Measurements from ENCODE around the gene LHX6. TPM values are rescaled to one million over a fixed set of nuclear protein-coding genes. Genes with fewer than 3 reads are reported as not detected.

LHX6 gene
- polyA plus RNA-seq, 1 donor from 2014 or later, result 0.14 TPM

DNA sequence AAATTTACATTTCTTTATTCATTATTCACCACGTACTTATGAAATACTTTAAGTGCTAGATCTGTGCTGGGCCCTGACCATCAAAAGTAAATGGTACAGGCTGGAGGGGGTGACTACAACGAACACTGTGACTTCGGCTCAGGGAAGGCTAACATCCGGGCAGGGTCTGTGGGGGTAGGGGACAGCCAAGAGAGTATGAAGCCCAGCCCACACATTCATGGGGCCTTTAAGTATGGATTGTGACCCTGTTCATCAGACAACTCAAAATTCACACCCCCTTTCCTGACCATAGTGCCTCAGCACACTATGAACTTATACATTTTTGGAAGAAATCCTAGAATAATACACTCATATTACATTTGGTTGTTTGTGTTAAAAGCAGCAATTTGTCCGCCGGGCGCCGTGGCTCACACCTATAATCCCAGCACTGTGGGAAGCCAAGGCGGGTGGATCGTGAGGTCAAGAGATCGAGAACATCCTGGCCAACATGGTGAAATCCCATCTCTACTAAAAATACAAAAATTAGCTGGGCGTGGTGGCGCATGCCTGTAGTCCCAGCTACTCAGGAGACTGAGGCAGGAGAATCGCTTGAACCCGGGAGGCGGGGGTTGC, 35.7 kb downstream of the LHX6 start:
- H3K36me3 ChIP-seq (ENCODE audit: insufficient read depth, low read length), result no peaks in the 10 kb centered on the region
- no peak overlapping the region for H3K4me2 ChIP-seq (ENCODE audit: low read length)
- no peak overlapping the region for H3K9ac ChIP-seq (ENCODE audit: low read length)
- H2AFZ ChIP-seq (ENCODE audit: low read depth, low read length), result no peak overlapping the region
- H3F3A ChIP-seq (ENCODE audit: insufficient read depth, low read length, poor library complexity, severe bottlenecking), result no peaks in the 10 kb centered on the region
- H3K9me2 ChIP-seq (ENCODE audit: insufficient read depth, low read length), result no peaks in the 10 kb centered on the region
- no peak overlapping the region for H3K27ac ChIP-seq (ENCODE audit: low read length)
- H3K4me3 ChIP-seq (ENCODE audit: low read length), result no peak overlapping the region
- no peaks in the 10 kb centered on the region for H4K20me1 ChIP-seq (ENCODE audit: insufficient read depth)
- TF ChIP-seq MXI1 (conservative IDR thresholded peaks at IDR 0.05; ENCODE audit: poor library complexity, severe bottlenecking), result no peak
- no peak for TF ChIP-seq RAD21 (conservative IDR thresholded peaks at IDR 0.05)
- TF ChIP-seq REST (IDR thresholded peaks at IDR 0.05; ENCODE audit: borderline replicate concordance), result no peak
- TF ChIP-seq EZH2 (IDR thresholded peaks at IDR 0.05; ENCODE audit: borderline replicate concordance, insufficient read depth, low read length, poor library complexity, severe bottlenecking), result no peak
- TF ChIP-seq TAF1 (IDR thresholded peaks at IDR 0.05; ENCODE audit: low read depth), result no peak
- no peak for TF ChIP-seq POLR2AphosphoS5 (IDR thresholded peaks at IDR 0.05)
- TF ChIP-seq EP300 (conservative IDR thresholded peaks at IDR 0.05; ENCODE audit: poor library complexity, severe bottlenecking), result no peak
- no peak for TF ChIP-seq CTCF (IDR thresholded peaks at IDR 0.05; ENCODE audit: poor library complexity, severe bottlenecking)
- TF ChIP-seq SMC3 (conservative IDR thresholded peaks at IDR 0.05; ENCODE audit: poor library complexity), result no peak
- no peaks in the 10 kb centered on the region for H3K79me2 ChIP-seq (replicated peaks; ENCODE audit: insufficient read depth, low read length)
- H3K27me3 ChIP-seq (ENCODE audit: insufficient read depth, low read depth, low read length), result no peaks in the 10 kb centered on the region
- no peaks in the 10 kb centered on the region for H3K9me3 ChIP-seq (ENCODE audit: low read length)

- H2AFZ ChIP-seq (ENCODE audit: low read depth, low read length), result no peak overlapping the region
- no peak overlapping the region for H3K4me3 ChIP-seq (ENCODE audit: low read length)
- H3K9ac ChIP-seq (ENCODE audit: low read length), result no peak overlapping the region
- H3K79me2 ChIP-seq (replicated peaks; ENCODE audit: insufficient read depth, low read length), result no peaks in the 10 kb centered on the region
- no peaks in the 10 kb centered on the region for H3K9me2 ChIP-seq (ENCODE audit: insufficient read depth, low read length)
- H3K9me3 ChIP-seq (ENCODE audit: low read length), result no peaks in the 10 kb centered on the region
- H3K27ac ChIP-seq (ENCODE audit: low read length), result no peak overlapping the region
- TF ChIP-seq REST (IDR thresholded peaks at IDR 0.05; ENCODE audit: borderline replicate concordance) (no peak), POLR2AphosphoS5 (IDR thresholded peaks at IDR 0.05) (no peak), SMC3 (conservative IDR thresholded peaks at IDR 0.05; ENCODE audit: poor library complexity) (no peak), TAF1 (IDR thresholded peaks at IDR 0.05; ENCODE audit: low read depth) (no peak), CTCF (IDR thresholded peaks at IDR 0.05; ENCODE audit: poor library complexity, severe bottlenecking) (no peak), EP300 (conservative IDR thresholded peaks at IDR 0.05; ENCODE audit: poor library complexity, severe bottlenecking) (no peak), EZH2 (IDR thresholded peaks at IDR 0.05; ENCODE audit: borderline replicate concordance, insufficient read depth, low read length, poor library complexity, severe bottlenecking) (no peak), MXI1 (conservative IDR thresholded peaks at IDR 0.05; ENCODE audit: poor library complexity, severe bottlenecking) (no peak), RAD21 (conservative IDR thresholded peaks at IDR 0.05) (no peak)
- no peaks in the 10 kb centered on the region for H4K20me1 ChIP-seq (ENCODE audit: insufficient read depth)
- no peaks in the 10 kb centered on the region for H3F3A ChIP-seq (ENCODE audit: insufficient read depth, low read length, poor library complexity, severe bottlenecking)
- H3K36me3 ChIP-seq (ENCODE audit: insufficient read depth, low read length), result no peaks in the 10 kb centered on the region
- no peak overlapping the region for H3K4me2 ChIP-seq (ENCODE audit: low read length)
- no peaks in the 10 kb centered on the region for H3K27me3 ChIP-seq (ENCODE audit: insufficient read depth, low read depth, low read length)
Measured at GRCh38 chr9:122192261-122192875, 36.4 kb downstream of the LHX6 start.
